Liver (tissue), 9 donors: ENCODE measurements around the gene DNAJC12. TPM values are rescaled to one million over a fixed set of nuclear protein-coding genes. Genes with fewer than 3 reads are reported as not detected.

ENCODE experiments used
- DNase-seq: peaks from one replicate; pipeline ENCODE4 v3.0.0-alpha.2; 2017; ENCODE audit warnings: low spot score
- H3K27ac ChIP-seq, 2 donors: one replicate each; pipeline ENCODE4 v1.7.0; 2013; ENCODE audit warnings: inconsistent platforms in 2 of 2, low read length in 2 of 2, control low read depth in 1 of 2, low read depth in 1 of 2, mild to moderate bottlenecking in 1 of 2
- H3K27me3 ChIP-seq, 4 donors: one replicate each; pipeline versions ENCODE4 v1.6.1 to v1.7.0; 2013; ENCODE audit warnings: low read length in 3 of 4, inconsistent platforms in 1 of 4, mild to moderate bottlenecking in 1 of 4, moderate library complexity in 1 of 4; ENCODE audit not compliant: control insufficient read depth in 4 of 4, insufficient read depth in 4 of 4
- H3K36me3 ChIP-seq, 4 donors: one replicate each; pipeline versions ENCODE4 v1.6.1 to v1.7.0; 2013; ENCODE audit warnings: low read length in 3 of 4, mild to moderate bottlenecking in 3 of 4, low read depth in 1 of 4, moderate library complexity in 1 of 4; ENCODE audit not compliant: control insufficient read depth in 4 of 4, insufficient read depth in 3 of 4
- H3K4me1 ChIP-seq, 4 donors: one replicate each; pipeline versions ENCODE4 v1.6.1 to v1.7.0; 2013; ENCODE audit warnings: low read length in 3 of 4, mild to moderate bottlenecking in 3 of 4, moderate library complexity in 1 of 4; ENCODE audit not compliant: control insufficient read depth in 4 of 4, insufficient read depth in 4 of 4
- H3K4me3 ChIP-seq, 3 donors: one replicate each; pipeline versions ENCODE4 v1.6.1 to v1.7.0; 2013; ENCODE audit warnings: low read length in 3 of 3, control low read depth in 1 of 3, low read depth in 1 of 3, mild to moderate bottlenecking in 1 of 3
- H3K9ac ChIP-seq, 2 donors: one replicate each; pipeline ENCODE4 v1.7.0; 2013; ENCODE audit warnings: low read length in 2 of 2, mild to moderate bottlenecking in 2 of 2, moderate library complexity in 2 of 2, control low read depth in 1 of 2, low read depth in 1 of 2
- H3K9me3 ChIP-seq, 4 donors: one replicate each; pipeline versions ENCODE4 v1.6.1 to v1.7.0; 2013; ENCODE audit warnings: low read length in 3 of 4; ENCODE audit not compliant: control insufficient read depth in 4 of 4
- ATF3 ChIP-seq: IDR thresholded peaks from 2 replicates; pipeline ENCODE4 v1.6.1; 2016; ENCODE audit warnings: antibody characterized with exemption
- CTCF ChIP-seq: fragments of 150-350 bp; IDR thresholded peaks from 2 replicates; pipeline ENCODE4 v1.5.1; 2017; ENCODE audit warnings: improper control_type of control experiment, low read depth, low read length; ENCODE audit not compliant: missing input control
- EGR1 ChIP-seq, 2 donors: IDR thresholded peaks; 2 replicates each; pipeline ENCODE4 v1.6.1; 2016 to 2018; ENCODE audit warnings: antibody characterized with exemption in 2 of 2, low read depth in 2 of 2
- FOXA1 ChIP-seq: IDR thresholded peaks from 2 replicates; pipeline ENCODE4 v1.6.1; 2016; ENCODE audit warnings: antibody characterized with exemption
- FOXA2 ChIP-seq: IDR thresholded peaks from 2 replicates; pipeline ENCODE4 v1.6.1; 2016; ENCODE audit warnings: antibody characterized with exemption
- GABPA ChIP-seq, 2 donors: IDR thresholded peaks in 1 of 2; conservative IDR thresholded peaks in 1 of 2; 2 replicates each; pipeline ENCODE4 v1.6.1; 2016; ENCODE audit warnings: antibody characterized with exemption in 2 of 2, mild to moderate bottlenecking in 1 of 2, moderate library complexity in 1 of 2
- HNF4A ChIP-seq, 2 donors: conservative IDR thresholded peaks; 2 replicates each; pipeline ENCODE4 v1.6.1; 2016; ENCODE audit warnings: antibody characterized with exemption in 2 of 2, mild to moderate bottlenecking in 2 of 2
- HNF4G ChIP-seq: IDR thresholded peaks from 2 replicates; pipeline ENCODE4 v1.6.1; 2016; ENCODE audit warnings: antibody characterized with exemption
- JUND ChIP-seq, 2 donors: IDR thresholded peaks; 2 replicates each; pipeline ENCODE4 v1.6.1; 2016; ENCODE audit warnings: antibody characterized with exemption in 2 of 2
- MAX ChIP-seq: IDR thresholded peaks from 2 replicates; pipeline ENCODE4 v1.6.1; 2016; ENCODE audit warnings: antibody characterized with exemption
- NR2F2 ChIP-seq: IDR thresholded peaks from 2 replicates; pipeline ENCODE4 v1.6.1; 2016; ENCODE audit warnings: antibody characterized with exemption
- RAD21 ChIP-seq, 2 donors: IDR thresholded peaks; 2 replicates each; pipeline ENCODE4 v1.6.1; 2016; ENCODE audit warnings: antibody characterized with exemption in 2 of 2, mild to moderate bottlenecking in 2 of 2
- REST ChIP-seq: IDR thresholded peaks from 2 replicates; pipeline ENCODE4 v1.6.1; 2016; ENCODE audit warnings: antibody characterized with exemption, mild to moderate bottlenecking
- RXRA ChIP-seq, 2 donors: IDR thresholded peaks; 2 replicates each; pipeline ENCODE4 v1.6.1; 2017 to 2018; ENCODE audit warnings: antibody characterized with exemption in 2 of 2, mild to moderate bottlenecking in 1 of 2
- SP1 ChIP-seq: IDR thresholded peaks from 2 replicates; pipeline ENCODE4 v1.6.1; 2018; ENCODE audit warnings: antibody characterized with exemption, mild to moderate bottlenecking
- TAF1 ChIP-seq: conservative IDR thresholded peaks from 2 replicates; pipeline ENCODE4 v1.6.1; 2016; ENCODE audit warnings: antibody characterized with exemption, mild to moderate bottlenecking
- YY1 ChIP-seq: IDR thresholded peaks from 2 replicates; pipeline ENCODE4 v1.6.1; 2016; ENCODE audit warnings: antibody characterized with exemption, mild to moderate bottlenecking
- ZBTB33 ChIP-seq: IDR thresholded peaks from 2 replicates; pipeline ENCODE4 v1.6.1; 2016; ENCODE audit warnings: antibody characterized with exemption
- WGBS: extraction: QIAGEN DNeasy Blood & Tissue Kit; methylation state at CpG from one replicate; pipeline ENCODE4 v1.1.7; 2013; 5-methylcytosine and 5-hydroxymethylcytosine counted together
- polyA plus RNA-seq, 2 donors: library from polyadenylated mRNA; stranded (reverse) in 1 of 2; unstranded in 1 of 2; fragments of 200-250 nt in 1 of 2; fragments of >200 nt in 1 of 2; fragmentation: Nextera tagmentation in 1 of 2; extraction: Ambion mirVana in 1 of 2; gene quantifications; one replicate each; pipeline versions ENCODE4 v1.2.1 to v1.2.3, GENCODE V29; 2013 to 2015
- total RNA-seq, 2 donors: library from RNA; depleted of rRNA; stranded (reverse); fragments of >200 nt; gene quantifications; one replicate each; pipeline ENCODE4 v1.2.3, GENCODE V29; 2014
- donor health status: healthy.
- donor health status: healthy.
- donor health status: healthy.
- donor health status: healthy.
- donor health status: healthy.

DNAJC12 gene
- total and polyA plus RNA-seq, 4 donors: 16.4 to 51.3 (median 32.8) TPM

- Histone ChIP-seq H3K4me3 (peak overlapping the region; percentile 77 to 99 (median 87)), H3K27me3 (no peaks in the 10 kb centered on the region), H3K9me3 (no peaks in the 10 kb centered on the region), H3K4me1 (peaks cover 2 to 26% (median 20%) of the 10 kb centered on the region in 4 donors), H3K9ac (peak overlapping the region; percentile 86 to 92), H3K27ac (peak overlapping the region; percentile 90), H3K36me3 (peaks cover 0 to 9% (median 5%) of the 10 kb centered on the region in 4 donors)
- WGBS: under 1% methylated on average over 73 of the region's 73 CpGs
- peak; percentile 80 for DNase-seq
- TF ChIP-seq RXRA (IDR thresholded peaks at IDR 0.05): no peak
- no peak for TF ChIP-seq ATF3
- TF ChIP-seq RAD21 (IDR thresholded peaks at IDR 0.05): no peak
- no peak for TF ChIP-seq FOXA1
These were observed 47.1 kb upstream of the DNAJC12 start for GRCh38 chr10:67884842-67885670.

GRCh38 chr10:67884313-67884841 is 46.4 kb upstream of the DNAJC12 start, which contains the start of gene SIRT1:
Gene SIRT1, plus strand, starts transcription at chr10:67884656. Its CDS starts 66 bp downstream, at chr10:67884722.
- Histone ChIP-seq H3K9ac (peak within 1 kb of the TSS; percentile 86 to 92), H3K36me3 (peaks cover 0 to 9% (median 5%) of the 10 kb centered on the region in 4 donors), H3K4me3 (peak within 1 kb of the TSS; percentile 77 to 99 (median 87)), H3K4me1 (peaks cover 0 to 19% (median 16%) of the 10 kb centered on the region in 4 donors), H3K27me3 (no peaks in the 10 kb centered on the region), H3K9me3 (no peaks in the 10 kb centered on the region), H3K27ac (peak within 1 kb of the TSS; percentile 90)
- under 1% methylated on average over 62 of the region's 62 CpGs for WGBS
- DNase-seq: peak; percentile 97
- TF ChIP-seq TAF1: peak; percentile 93
- TF ChIP-seq NR2F2: no peak
- TF ChIP-seq EGR1 (IDR thresholded peaks at IDR 0.05; ENCODE audit: low read depth in 2 of 2): peak; percentile 97 to 99
- no peak for TF ChIP-seq ZBTB33
- peak; percentile 22 to 42 for TF ChIP-seq RAD21 (IDR thresholded peaks at IDR 0.05)
- TF ChIP-seq SP1: peak; percentile 51
- TF ChIP-seq MAX: no peak
- no peak for TF ChIP-seq HNF4G
- no peak for TF ChIP-seq FOXA2
- no peak for TF ChIP-seq HNF4A (conservative IDR thresholded peaks at IDR 0.05)
- peak; percentile 88 for TF ChIP-seq REST
- TF ChIP-seq CTCF: no peak
- TF ChIP-seq RXRA (IDR thresholded peaks at IDR 0.05): peak; percentile 23 to 45
- peak in 1 of 2 donors; percentile 25 for TF ChIP-seq GABPA (IDR thresholded peaks at IDR 0.05 in 1 of 2, conservative IDR thresholded peaks at IDR 0.05 in 1 of 2)
- TF ChIP-seq YY1: peak; percentile 77
- TF ChIP-seq ATF3: no peak
- no peak for TF ChIP-seq JUND (IDR thresholded peaks at IDR 0.05)
- peak; percentile 27 for TF ChIP-seq FOXA1
